Transverse colon (tissue), 3 donors: ENCODE measurements around the gene LAMB4.

Experiments
- CTCF ChIP-seq, 5 experiments: fragments of 200-600 bp in 3 of 5; fragments of 450-650 bp in 2 of 5; sonication (generic) in 3 of 5; IDR thresholded peaks; 1 replicate in 2 of 5; 2 replicates in 3 of 5; pipeline ENCODE4 v1.5.1; 2016 to 2017; ENCODE audit warnings: antibody characterized with exemption in 5 of 5, inconsistent platforms in 3 of 5, mild to moderate bottlenecking in 2 of 5, moderate library complexity in 1 of 5
- EP300 ChIP-seq: sonication (generic); formaldehyde crosslinking; IDR thresholded peaks from one replicate; pipeline ENCODE4 v1.6.1; 2017; ENCODE audit warnings: antibody characterized with exemption, low read depth

- TF ChIP-seq CTCF (IDR thresholded peaks at IDR 0.05) (no peak), EP300 (no peak)
These were observed 56.7 kb downstream of the LAMB4 start for GRCh38 chr7:108073305-108074070.
